Stimulated activated effector memory CD8-positive, alpha-beta T cell treated with anti-CD3 and anti-CD28 coated beads, Interleukin-12 subunit alpha, Interleukin-12 subunit beta, amount 100 ng/mL, for 72 hours (primary cell): ENCODE measurements around the gene DNTTIP2.
"Not testable (repeated sequence)": the region's sequence is repeated elsewhere in the genome, so short reads cannot be mapped to it uniquely, and the experiment has no call there.

ENCODE experiments used
- ATAC-seq: fragments of 150-1000 bp; cut with Tn5 transposase; 2 replicates; pipeline ENCODE4 v1.10.0; 2021
- DNase-seq, 2 donors: peaks; one replicate each; pipeline ENCODE4 v3.0.0; 2021 to 2022; ENCODE audit warnings: low spot score in 2 of 2
- H3K27ac Mint-ChIP-seq: one replicate; pipeline ENCODE4 v1.8.0; 2022; ENCODE audit warnings: mild to moderate bottlenecking, mixed read lengths
- H3K36me3 Mint-ChIP-seq: one replicate; pipeline ENCODE4 v1.8.0; 2022; ENCODE audit warnings: mild to moderate bottlenecking, mixed read lengths
- H3K4me1 Mint-ChIP-seq: one replicate; pipeline ENCODE4 v1.8.0; 2022; ENCODE audit warnings: mixed read lengths
- H3K4me3 Mint-ChIP-seq: one replicate; pipeline ENCODE4 v1.8.0; 2022; ENCODE audit warnings: mild to moderate bottlenecking, mixed read lengths
- H3K9me3 Mint-ChIP-seq: one replicate; pipeline ENCODE4 v1.8.0; 2022; ENCODE audit warnings: mixed read lengths

DNTTIP2 gene

DNA sequence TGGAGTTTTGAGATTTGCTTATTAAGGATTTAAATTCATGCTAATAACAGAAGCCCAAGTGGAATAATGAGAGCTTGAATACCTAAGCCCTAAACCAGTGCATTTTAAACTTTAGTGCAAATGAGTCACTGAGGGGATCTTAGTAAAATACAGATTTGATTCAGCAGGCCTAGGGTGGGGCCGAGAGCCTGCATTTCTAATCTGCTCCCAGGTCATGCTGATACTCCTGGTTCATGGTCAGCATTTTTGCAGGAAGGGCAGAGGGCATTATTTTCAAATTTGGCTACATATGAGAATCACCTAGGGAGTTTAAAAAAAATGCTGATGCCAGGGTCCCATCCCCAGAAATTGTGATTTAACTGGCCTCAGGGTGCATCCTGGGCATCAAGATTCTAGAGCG lies 39.3 kb downstream of the DNTTIP2 start:
- no peak overlapping the region for H3K4me3 Mint-ChIP-seq

DNA sequence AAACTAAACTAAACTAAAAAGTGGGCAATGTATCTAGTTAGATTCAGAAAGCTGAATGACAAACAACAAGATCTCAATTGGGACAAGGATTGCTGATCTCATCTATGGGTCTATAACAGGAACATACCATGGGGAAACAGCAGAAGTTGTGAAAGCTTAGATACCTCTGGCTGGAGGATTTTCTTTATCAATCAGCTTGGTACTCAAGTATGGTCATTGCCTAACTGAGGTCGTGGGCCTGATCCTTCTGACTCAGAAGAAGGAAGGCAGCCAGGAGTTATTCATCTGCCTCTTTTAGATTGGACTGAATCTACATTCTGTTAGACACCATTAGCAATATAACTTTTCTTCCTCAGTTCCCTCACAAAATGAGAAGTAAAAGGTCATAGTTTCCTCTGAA lies 39.7 kb downstream of the DNTTIP2 start:
- DNase-seq (no peak), ATAC-seq (peak; percentile 94)
- Mint-ChIP-seq H3K4me1 (peaks cover 10% of the 10 kb centered on the region), H3K27ac (peak overlapping the region; percentile 20), H3K4me3 (no peak overlapping the region), H3K36me3 (no peaks in the 10 kb centered on the region), H3K9me3 (peaks cover 7% of the 10 kb centered on the region)

More for the DNA sequence above, 39.3 kb downstream of the DNTTIP2 start:
- H3K4me1 Mint-ChIP-seq: peaks cover 14% of the 10 kb centered on the region
- ATAC-seq: peak; percentile 72
- H3K36me3 Mint-ChIP-seq: no peaks in the 10 kb centered on the region
- DNase-seq: no peak
- H3K9me3 Mint-ChIP-seq: peaks cover 3% of the 10 kb centered on the region
- H3K27ac Mint-ChIP-seq: peak overlapping the region; percentile 20

DNA sequence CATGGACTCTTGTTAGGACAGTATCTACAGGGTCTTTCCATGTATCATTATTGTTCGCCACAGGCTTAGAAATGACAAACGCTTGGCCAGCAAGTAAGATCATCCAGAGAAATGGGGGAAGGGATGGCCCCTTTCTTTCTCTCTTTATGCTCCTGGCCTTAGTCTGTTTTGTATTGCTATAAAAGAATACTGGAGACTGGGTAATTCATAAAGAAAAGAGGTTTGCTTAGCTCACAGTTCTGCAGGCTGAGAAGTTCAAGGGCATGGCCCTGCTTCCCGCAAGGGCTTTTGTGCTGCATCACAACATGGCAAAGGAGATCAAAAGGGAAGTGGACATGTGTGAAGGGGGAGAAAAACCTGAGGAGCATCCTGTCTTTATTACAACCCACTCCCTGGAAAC lies 41.0 kb downstream of the DNTTIP2 start:
- Mint-ChIP-seq H3K9me3 (peaks cover 14% of the 10 kb centered on the region), H3K36me3 (no peaks in the 10 kb centered on the region), H3K27ac (no peak overlapping the region), H3K4me3 (no peak overlapping the region), H3K4me1 (peaks cover 7% of the 10 kb centered on the region)
- ATAC-seq: no peak
- DNase-seq: no peak

DNA sequence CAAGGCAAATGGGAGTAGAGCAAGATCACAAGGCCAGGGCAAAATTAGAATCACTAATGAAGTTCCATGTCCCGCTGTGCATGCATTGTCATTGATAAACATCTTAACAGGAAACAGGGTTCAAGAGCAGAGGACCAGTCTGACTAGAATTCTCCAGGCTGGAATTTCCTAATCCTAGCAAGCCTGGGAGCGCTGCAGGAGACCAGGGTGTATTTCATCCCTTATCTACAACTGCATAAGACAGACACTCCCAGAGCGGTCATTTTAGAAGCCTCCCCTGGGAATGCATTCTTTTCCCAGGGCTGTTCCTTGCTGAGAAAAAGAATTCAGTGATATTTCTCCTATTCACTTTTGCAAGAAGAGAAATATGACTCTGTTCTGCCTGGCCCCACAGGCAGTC lies 45.7 kb downstream of the DNTTIP2 start:
- not testable (repeated sequence) for H3K27ac Mint-ChIP-seq, H3K4me3 Mint-ChIP-seq, H3K4me1 Mint-ChIP-seq, ATAC-seq, H3K36me3 Mint-ChIP-seq, DNase-seq
- H3K9me3 Mint-ChIP-seq: peaks cover 19% of the 10 kb centered on the region

DNA sequence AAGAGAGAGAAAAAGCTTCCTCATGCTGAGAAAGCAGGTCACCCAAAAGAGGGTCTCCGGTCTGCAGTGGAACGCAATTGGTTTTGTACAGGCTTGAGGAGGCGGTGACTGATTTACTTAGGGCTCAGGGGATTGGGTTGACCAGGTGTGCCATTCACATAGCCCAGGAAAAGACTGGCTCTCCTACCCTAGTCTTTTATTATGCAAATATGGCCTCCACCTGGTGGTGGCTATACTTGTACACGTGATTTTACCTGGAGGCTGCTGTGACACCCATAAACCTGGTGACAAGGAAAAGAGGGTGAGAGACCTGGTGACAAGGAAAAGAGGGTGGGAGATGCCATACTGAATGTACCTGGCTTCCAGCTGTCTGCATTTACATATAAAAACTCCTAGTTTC lies 49.9 kb downstream of the DNTTIP2 start:
- ATAC-seq (no peak), DNase-seq (no peak)
- no peaks in the 10 kb centered on the region for H3K4me1 Mint-ChIP-seq
- H3K9me3 Mint-ChIP-seq: peaks cover 9% of the 10 kb centered on the region
- H3K36me3 Mint-ChIP-seq: no peaks in the 10 kb centered on the region
- no peak overlapping the region for H3K4me3 Mint-ChIP-seq
- H3K27ac Mint-ChIP-seq: no peak overlapping the region

DNA sequence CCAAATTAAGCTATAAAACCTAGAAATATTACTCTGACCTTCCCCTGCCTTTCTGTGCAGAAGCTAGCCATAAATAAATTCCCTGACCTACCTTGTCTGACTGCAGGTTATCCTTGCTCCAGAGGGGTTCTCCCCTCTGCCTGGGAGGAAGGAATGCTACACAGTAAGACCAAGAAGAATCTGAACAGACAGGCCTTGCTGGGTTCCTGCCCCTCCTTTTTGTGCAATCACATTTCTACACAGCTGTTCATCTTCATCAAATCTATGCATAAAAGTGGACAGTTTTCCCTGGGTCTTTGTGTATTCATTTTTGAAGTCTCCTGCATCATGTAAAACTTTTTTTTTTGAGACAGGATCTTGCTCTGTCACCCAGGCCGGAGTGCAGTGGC lies 50.6 kb downstream of the DNTTIP2 start:
- no peak overlapping the region for H3K27ac Mint-ChIP-seq
- ATAC-seq (no peak), DNase-seq (no peak)
- no peaks in the 10 kb centered on the region for H3K36me3 Mint-ChIP-seq
- H3K4me3 Mint-ChIP-seq: no peak overlapping the region
- H3K4me1 Mint-ChIP-seq: no peaks in the 10 kb centered on the region
- H3K9me3 Mint-ChIP-seq: peaks cover 8% of the 10 kb centered on the region

DNA sequence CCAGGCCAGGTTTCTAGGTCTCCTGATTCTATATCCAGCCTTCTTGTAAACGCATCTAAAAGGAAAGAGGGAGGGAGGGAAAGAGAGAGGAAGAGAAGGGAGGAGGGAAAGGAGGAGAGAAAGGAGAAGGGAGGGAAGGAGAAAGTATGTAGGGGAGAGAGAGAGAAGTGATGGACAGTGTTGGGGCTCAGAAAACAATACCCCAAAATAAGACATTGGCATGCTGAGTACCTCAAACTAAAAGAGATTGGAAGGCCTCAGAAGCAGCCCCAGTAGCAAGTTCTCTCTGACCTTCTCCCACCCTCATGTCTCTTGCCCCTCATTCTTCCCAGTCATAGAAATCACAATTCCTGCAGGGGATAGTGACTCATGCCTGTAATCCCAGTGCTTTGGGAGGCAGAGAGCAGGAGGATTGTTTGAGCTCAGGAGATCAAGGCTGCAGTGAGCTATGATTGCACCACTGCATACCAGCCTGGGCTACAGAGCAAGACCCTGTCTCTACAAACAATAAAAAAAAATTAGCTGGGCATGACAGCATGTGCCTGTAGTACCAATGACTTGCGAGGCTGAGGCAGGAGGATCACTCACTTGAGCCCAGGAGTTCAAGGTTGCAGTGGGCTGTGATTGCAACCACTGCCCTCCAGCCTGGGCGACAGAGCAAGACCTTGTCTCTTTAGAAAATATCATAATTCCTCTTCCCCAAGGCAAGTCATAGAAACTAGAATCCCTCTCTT lies 51.2 kb downstream of the DNTTIP2 start:
- Mint-ChIP-seq H3K4me1 (no peaks in the 10 kb centered on the region), H3K4me3 (no peak overlapping the region), H3K27ac (no peak overlapping the region), H3K9me3 (peaks cover 4% of the 10 kb centered on the region), H3K36me3 (no peaks in the 10 kb centered on the region)
- ATAC-seq: no peak
- DNase-seq: no peak

DNA sequence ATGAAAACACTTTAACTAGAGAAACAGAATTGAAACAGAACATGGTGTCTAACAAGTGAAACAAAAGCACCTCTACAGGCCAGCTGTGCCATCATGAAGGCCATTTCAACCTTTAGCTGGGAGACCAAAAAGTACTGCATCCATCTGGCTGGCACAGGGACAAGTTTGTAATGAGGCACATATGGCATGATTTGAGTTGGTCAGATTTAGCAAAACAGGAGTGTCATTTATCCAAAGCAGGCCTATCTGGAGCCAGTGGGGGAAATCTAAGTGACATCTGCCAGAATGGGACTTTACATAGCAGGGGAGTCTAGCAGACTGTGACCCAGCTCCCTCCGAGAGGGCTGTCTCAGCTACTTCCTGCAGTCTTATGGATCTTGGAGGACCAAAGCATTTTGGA lies 51.9 kb downstream of the DNTTIP2 start:
- H3K4me3 Mint-ChIP-seq: no peak overlapping the region
- H3K4me1 Mint-ChIP-seq: no peaks in the 10 kb centered on the region
- H3K36me3 Mint-ChIP-seq: no peaks in the 10 kb centered on the region
- H3K27ac Mint-ChIP-seq: no peak overlapping the region
- H3K9me3 Mint-ChIP-seq: peaks cover 2% of the 10 kb centered on the region
- DNase-seq (no peak), ATAC-seq (no peak)

DNA sequence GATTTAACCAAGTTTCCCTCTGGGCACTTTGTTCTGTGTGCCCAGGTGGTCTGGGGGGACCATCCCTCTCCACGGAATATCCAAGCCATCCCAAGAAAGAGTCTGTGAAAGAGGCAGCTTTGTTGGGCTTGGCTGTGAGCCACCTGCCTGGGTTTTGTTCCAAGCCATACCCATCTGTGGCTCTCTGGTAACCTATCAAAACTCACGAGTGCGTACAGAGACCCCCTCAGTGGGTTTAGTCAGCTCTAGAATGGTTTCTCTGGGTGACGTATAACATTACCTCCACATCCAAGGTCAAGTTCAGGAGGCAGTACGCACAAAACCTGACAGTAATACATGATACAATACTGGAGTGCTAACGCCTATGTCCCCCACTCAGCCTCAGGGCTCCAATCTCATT lies 54.2 kb downstream of the DNTTIP2 start:
- no peak for DNase-seq

DNA sequence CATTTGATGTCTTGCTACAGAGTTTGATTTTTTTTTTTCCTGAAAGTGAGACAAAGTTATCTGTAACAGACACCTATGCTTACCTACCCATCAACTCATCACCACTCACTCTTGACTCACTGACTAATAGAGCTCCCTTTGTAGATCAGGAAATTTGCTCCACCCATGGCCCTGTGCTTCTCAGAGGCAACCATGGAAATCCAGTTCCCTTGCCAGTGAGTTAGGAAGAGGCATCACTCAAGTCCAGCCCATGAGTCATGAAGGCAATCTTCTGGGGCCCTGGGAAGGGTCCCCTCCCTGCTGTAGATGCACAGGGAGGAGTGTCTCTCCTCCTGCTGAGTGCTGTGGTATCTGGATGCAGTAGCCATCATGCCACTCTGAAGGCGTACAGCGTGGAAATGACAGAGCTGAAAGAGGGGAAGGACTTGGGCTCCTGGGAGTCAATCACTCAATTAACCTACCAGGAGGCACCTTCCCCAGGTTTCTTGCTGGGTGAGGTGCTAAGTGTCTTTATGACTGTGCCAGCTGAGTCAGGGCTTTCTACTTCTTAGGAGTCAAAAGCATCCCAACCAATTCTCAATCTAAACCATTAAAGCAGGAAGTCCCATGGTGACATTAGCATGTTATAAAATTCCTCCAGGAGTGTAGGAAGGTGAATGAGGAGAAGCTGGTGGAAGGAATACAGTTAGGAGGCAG lies 56.1 kb downstream of the DNTTIP2 start:
- Mint-ChIP-seq H3K4me1 (peaks cover 10% of the 10 kb centered on the region), H3K4me3 (no peak overlapping the region), H3K9me3 (no peaks in the 10 kb centered on the region), H3K27ac (no peak overlapping the region), H3K36me3 (no peaks in the 10 kb centered on the region)
- ATAC-seq (peak; percentile 37), DNase-seq (no peak)

More for the DNA sequence above, 54.2 kb downstream of the DNTTIP2 start:
- Mint-ChIP-seq H3K27ac (no peak overlapping the region), H3K9me3 (no peaks in the 10 kb centered on the region), H3K4me3 (no peak overlapping the region), H3K36me3 (no peaks in the 10 kb centered on the region), H3K4me1 (no peaks in the 10 kb centered on the region)
- ATAC-seq: no peak

DNA sequence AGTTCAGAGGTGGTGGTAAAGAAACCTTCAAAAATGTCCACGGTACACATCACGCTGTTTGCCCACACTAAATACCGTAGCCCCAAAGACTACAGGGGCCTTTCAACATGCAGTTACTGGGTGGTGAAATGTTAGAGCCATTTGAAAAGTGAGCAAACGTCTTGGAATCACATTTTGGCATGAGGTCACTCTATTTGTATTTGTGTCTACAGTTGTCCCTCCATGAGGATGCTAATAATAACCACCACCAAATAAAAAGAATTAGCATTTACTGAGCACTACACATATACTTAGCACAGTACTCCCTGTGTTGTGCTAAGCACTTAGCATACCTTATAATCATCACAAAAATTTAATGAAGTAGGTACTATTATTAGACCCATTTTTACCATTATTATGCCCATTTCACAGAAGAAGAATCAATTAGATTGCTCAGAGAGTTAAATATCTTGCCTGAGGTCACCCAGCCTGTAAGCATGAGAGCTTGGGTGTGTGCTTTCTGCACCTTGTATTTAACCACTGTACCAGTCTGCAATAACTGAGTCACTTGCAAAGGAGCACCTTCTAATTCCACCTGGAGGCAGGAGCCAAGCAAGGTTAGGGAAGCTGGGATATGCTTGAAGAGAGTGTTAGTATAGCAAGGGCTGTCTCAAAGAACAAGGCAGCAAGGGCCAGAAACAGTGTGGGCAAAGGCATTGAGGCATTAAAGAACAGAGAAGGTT lies 57.4 kb downstream of the DNTTIP2 start:
- DNase-seq (no peak), ATAC-seq (no peak)
- Mint-ChIP-seq H3K9me3 (no peaks in the 10 kb centered on the region), H3K27ac (no peak overlapping the region), H3K4me3 (no peak overlapping the region), H3K4me1 (peaks cover 22% of the 10 kb centered on the region), H3K36me3 (no peaks in the 10 kb centered on the region)

DNA sequence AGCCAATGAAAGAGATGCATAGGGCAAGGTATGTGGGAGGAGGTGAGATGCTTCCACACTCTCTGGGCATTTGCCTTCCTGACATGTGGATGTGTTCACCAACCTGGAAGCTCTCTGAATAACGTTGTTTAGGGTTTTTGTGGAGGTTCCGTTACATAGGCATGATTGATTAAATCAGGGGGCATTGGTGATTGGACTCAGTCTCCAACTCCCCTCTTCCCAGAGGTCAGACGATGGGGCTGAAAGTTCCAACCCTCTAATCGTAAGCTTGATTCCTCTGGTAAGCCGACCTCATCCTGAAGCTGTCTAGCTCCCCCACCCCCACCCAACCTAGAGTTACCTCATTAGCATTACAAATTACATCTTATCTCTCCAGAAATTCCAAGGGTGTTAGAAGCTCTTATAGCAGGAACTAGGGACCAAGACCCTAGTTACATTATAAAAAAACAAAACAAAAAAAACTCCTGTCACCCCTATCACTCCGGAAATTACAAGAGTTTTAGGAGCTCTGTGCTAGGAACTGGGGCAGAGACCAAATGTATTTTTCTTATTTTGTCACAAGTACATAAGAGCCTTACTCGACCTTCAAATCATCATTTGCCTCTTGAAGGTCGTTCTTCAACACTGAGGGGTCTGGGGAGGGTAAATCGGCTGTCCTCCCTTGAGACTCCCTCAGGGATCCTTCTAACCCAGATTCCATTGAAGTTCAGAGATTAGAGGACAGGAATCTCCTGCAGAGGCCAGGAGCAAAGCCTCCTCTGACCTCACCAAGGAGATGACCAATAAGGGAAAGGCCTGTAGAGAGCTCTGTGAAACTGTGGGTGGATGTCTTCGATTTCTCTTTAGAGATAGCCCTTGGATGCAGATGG lies 58.2 kb downstream of the DNTTIP2 start:
- no peaks in the 10 kb centered on the region for H3K36me3 Mint-ChIP-seq
- H3K4me3 Mint-ChIP-seq: no peak overlapping the region
- ATAC-seq (no peak), DNase-seq (no peak)
- H3K9me3 Mint-ChIP-seq: no peaks in the 10 kb centered on the region
- peaks cover 22% of the 10 kb centered on the region for H3K4me1 Mint-ChIP-seq
- no peak overlapping the region for H3K27ac Mint-ChIP-seq

DNA sequence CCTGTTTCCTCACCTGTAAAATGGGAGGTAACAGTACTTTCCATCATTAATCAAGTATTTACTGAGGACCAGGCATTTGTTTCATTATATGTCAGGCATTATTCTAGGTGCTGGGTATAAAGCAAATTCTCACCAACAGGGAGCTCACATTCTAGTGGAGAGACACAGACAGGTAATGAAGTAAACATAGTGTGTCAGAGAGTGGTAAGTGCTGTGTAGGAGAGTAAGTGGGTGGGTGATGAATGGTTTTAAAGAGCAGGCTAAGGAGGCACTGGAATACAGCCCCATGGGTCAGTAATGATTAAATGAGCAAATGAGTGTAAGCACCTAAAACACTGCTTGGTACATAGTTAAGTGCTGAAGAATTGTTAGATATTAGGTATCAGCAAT lies 60.4 kb downstream of the DNTTIP2 start:
- Mint-ChIP-seq H3K9me3 (no peaks in the 10 kb centered on the region), H3K36me3 (no peaks in the 10 kb centered on the region), H3K27ac (peak overlapping the region; percentile 81), H3K4me1 (peaks cover 22% of the 10 kb centered on the region), H3K4me3 (peak overlapping the region; percentile 19)
- DNase-seq (no peak), ATAC-seq (peak; percentile 65)

DNA sequence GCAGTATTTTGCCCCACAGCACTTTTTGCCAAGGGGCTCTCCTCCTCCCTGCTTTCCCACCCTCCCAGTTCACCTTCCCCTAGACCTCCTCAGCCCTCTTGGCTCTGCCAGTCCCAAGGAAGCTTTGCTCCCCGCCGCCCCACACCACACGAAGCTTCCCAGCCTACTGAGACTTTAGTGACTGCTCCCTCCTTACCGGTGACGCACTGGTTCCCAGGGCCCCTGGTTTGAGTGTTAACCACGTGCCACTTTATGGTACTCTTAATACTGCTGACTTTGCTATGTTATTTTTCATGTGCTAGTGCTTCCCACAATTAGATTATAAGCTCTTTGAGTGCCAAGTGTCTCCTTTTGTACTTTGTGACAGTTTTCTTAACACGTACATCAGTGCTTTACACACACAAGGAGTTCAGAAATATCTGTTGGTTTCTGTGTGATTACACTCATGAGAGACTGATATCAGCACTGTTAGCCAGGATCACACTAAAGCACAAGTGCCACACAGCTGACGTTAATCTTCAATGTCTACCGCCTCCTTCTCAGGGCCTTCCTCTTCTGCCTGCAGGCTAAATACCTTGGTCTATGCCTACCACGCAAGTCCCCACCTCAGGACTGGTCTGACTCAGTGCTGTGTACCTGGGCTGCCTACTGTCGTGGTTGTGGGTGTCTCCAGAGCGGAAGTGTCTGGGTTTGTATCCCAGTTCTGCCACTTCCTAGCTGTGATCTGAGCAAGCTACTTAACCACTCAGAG lies 61.0 kb downstream of the DNTTIP2 start:
- H3K9me3 Mint-ChIP-seq: no peaks in the 10 kb centered on the region
- ATAC-seq: peak; percentile 89
- peak overlapping the region; percentile 19 for H3K4me3 Mint-ChIP-seq
- peak overlapping the region; percentile 81 for H3K27ac Mint-ChIP-seq
- no peak for DNase-seq
- H3K36me3 Mint-ChIP-seq: no peaks in the 10 kb centered on the region
- H3K4me1 Mint-ChIP-seq: peaks cover 22% of the 10 kb centered on the region
